Measurements from ENCODE around the gene MRPL1.

DNA sequence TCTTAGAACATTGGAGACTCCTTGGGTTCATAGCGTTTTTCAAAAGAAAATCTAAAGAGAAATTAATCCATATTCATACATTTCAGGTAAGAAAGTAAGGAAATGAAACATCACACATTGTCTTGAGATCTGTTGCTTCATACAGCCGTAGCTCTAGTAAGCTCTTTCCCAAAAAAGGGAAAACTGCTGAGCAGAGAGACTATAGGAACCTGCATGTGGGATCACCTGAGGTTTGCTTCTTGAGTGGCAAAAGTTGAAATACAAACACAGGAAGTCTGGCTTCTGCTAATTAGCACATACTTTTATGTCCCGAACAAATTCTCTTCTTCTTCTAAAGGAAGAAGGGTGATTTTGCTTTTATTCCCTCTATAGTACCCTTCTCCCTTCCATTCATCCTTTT lies 57.7 kb downstream of the MRPL1 start:
- TF ChIP-seq EZH2 (IDR thresholded peaks at IDR 0.05; ENCODE audit: low read length, missing control alignments) = no peak
- TF ChIP-seq, protein P1, sequence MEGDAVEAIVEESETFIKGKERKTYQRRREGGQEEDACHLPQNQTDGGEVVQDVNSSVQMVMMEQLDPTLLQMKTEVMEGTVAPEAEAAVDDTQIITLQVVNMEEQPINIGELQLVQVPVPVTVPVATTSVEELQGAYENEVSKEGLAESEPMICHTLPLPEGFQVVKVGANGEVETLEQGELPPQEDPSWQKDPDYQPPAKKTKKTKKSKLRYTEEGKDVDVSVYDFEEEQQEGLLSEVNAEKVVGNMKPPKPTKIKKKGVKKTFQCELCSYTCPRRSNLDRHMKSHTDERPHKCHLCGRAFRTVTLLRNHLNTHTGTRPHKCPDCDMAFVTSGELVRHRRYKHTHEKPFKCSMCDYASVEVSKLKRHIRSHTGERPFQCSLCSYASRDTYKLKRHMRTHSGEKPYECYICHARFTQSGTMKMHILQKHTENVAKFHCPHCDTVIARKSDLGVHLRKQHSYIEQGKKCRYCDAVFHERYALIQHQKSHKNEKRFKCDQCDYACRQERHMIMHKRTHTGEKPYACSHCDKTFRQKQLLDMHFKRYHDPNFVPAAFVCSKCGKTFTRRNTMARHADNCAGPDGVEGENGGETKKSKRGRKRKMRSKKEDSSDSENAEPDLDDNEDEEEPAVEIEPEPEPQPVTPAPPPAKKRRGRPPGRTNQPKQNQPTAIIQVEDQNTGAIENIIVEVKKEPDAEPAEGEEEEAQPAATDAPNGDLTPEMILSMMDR (conservative IDR thresholded peaks at IDR 0.05 in 1 of 2, IDR thresholded peaks at IDR 0.05 in 1 of 2; ENCODE audit: low read depth in 1 of 2, low read length in 2 of 2) = no peak

Measured in fibroblast of lung (primary cell).